ENCODE measurements around the gene FTO. TPM values are rescaled to one million over a fixed set of nuclear protein-coding genes. Genes with fewer than 3 reads are reported as not detected.

The FTO gene
- total and polyA plus RNA-seq, 2 of the 13 experiments (the other 11 are each of a cell fraction or from before 2014, with no cell fraction given), result 41.6 to 55.8 TPM

DNA sequence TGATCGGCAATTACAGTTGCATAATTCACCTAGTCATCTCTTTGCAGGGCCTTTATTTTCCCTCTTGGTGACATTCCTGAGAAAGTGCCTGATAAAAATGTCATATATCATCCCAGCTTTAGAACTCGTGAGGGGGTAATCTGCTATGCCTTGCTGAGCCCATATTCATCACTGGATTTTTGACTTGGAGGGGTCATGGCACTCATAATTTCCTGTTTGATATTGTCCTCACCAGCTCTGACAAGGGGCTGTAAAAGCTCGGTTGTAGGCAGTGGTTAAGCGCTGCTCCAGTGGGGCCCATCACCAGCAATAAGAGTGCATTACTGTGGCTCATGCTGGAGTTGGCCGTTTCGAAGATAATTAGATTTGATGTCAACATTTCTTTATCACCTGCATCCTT is 355.4 kb downstream of the FTO start (continued):
- TF ChIP-seq, protein P1, sequence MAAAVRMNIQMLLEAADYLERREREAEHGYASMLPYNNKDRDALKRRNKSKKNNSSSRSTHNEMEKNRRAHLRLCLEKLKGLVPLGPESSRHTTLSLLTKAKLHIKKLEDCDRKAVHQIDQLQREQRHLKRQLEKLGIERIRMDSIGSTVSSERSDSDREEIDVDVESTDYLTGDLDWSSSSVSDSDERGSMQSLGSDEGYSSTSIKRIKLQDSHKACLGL (CRISPR knock-in tag; IDR thresholded peaks at IDR 0.05), result no peak
- TF ChIP-seq FIP1L1 (IDR thresholded peaks at IDR 0.05; ENCODE audit: borderline replicate concordance, insufficient read depth, low read depth, low read length), result no peak
- TF ChIP-seq, protein P2, sequence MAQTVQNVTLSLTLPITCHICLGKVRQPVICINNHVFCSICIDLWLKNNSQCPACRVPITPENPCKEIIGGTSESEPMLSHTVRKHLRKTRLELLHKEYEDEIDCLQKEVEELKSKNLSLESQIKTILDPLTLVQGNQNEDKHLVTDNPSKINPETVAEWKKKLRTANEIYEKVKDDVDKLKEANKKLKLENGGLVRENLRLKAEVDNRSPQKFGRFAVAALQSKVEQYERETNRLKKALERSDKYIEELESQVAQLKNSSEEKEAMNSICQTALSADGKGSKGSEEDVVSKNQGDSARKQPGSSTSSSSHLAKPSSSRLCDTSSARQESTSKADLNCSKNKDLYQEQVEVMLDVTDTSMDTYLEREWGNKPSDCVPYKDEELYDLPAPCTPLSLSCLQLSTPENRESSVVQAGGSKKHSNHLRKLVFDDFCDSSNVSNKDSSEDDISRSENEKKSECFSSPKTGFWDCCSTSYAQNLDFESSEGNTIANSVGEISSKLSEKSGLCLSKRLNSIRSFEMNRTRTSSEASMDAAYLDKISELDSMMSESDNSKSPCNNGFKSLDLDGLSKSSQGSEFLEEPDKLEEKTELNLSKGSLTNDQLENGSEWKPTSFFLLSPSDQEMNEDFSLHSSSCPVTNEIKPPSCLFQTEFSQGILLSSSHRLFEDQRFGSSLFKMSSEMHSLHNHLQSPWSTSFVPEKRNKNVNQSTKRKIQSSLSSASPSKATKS (CRISPR knock-in tag; IDR thresholded peaks at IDR 0.05), result no peak

DNA sequence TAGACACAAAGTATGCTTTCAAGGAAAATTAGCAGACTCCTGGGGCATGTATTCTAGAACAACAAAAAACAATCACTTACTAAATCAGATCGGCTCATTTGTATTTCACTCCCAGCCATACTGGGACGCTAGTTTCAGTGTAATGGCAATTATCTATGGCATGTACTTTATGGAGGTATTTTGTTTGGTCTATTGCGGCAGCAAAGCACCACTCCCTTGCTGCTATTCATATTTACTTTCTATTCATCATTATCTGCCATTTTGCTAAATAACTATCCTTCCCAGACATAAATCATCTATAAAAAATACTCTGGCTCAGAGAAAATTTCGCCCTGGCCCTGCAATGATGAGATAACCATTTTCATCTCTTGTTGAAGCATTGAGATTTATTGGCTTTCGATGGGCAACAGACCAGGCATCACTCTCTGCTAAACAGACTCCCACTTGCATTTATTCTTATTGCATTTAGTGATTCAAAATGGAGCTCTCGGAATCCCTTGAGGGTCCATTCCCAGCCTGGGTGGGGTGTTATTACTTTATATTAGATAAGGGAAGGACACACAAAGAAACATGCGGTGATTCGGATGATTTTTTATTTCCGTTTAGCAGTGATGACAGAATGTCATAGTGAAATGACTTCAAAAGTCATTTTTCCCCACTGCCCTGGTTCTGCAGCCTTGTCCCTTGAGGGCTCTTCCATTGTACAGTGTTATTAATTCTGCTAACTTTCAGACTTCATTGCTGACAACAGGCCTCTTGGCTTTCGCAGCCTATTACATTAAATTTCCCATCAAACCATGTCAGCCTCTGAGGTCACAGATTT is 356.9 kb downstream of the FTO start:
- Histone ChIP-seq H3K79me2 (ENCODE audit: insufficient read depth, low read length) (no peaks in the 10 kb centered on the region), H4K20me1 (ENCODE audit: insufficient read depth, low read length) (no peaks in the 10 kb centered on the region), H3K27ac (ENCODE audit: extremely low read length, insufficient read depth, low read length) (no peak overlapping the region), H3K4me1 (ENCODE audit: insufficient read depth, low read length) (peaks cover 42% of the 10 kb centered on the region), H3K4me2 (ENCODE audit: low read depth, low read length) (no peak overlapping the region), H2AFZ (ENCODE audit: low read length) (no peak overlapping the region), H3K9ac (ENCODE audit: insufficient read depth, low read depth, low read length) (no peak overlapping the region), H3K36me3 (replicated peaks in 1 of 2; ENCODE audit: control insufficient read depth in 1 of 2, insufficient read depth in 2 of 2, low read length in 2 of 2) (no peaks in the 10 kb centered on the region), H3K27me3 (ENCODE audit: control insufficient read depth in 1 of 2, insufficient read depth in 2 of 2, low read length in 2 of 2) (no peaks in the 10 kb centered on the region), H3K9me3 (ENCODE audit: low read length) (no peaks in the 10 kb centered on the region), H3K4me3 (replicated peaks in 1 of 3; ENCODE audit: insufficient read depth in 1 of 3, low read depth in 2 of 3, low read length in 3 of 3) (no peak overlapping the region)
- 97% methylated on average over 10 of the region's 10 CpGs for WGBS (ENCODE audit: low lambda C conversion rate)
- TF ChIP-seq, protein P3, sequence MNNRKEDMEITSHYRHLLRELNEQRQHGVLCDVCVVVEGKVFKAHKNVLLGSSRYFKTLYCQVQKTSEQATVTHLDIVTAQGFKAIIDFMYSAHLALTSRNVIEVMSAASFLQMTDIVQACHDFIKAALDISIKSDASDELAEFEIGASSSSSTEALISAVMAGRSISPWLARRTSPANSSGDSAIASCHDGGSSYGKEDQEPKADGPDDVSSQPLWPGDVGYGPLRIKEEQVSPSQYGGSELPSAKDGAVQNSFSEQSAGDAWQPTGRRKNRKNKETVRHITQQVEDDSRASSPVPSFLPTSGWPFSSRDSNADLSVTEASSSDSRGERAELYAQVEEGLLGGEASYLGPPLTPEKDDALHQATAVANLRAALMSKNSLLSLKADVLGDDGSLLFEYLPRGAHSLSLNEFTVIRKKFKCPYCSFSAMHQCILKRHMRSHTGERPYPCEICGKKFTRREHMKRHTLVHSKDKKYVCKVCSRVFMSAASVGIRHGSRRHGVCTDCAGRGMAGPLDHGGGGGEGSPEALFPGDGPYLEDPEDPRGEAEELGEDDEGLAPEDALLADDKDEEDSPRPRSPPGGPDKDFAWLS (CRISPR knock-in tag; IDR thresholded peaks at IDR 0.05; ENCODE audit: borderline replicate concordance), result no peak
- no peak for TF ChIP-seq HMGA1 (CRISPR knock-in tag; conservative IDR thresholded peaks at IDR 0.05)
- TF ChIP-seq MAFK (conservative IDR thresholded peaks at IDR 0.05 in 1 of 2, IDR thresholded peaks at IDR 0.05 in 1 of 2; ENCODE audit: low read length in 2 of 2), result no peak
- TF ChIP-seq RAD51 (IDR thresholded peaks at IDR 0.05; ENCODE audit: borderline replicate concordance), result no peak
- TF ChIP-seq SIX4 (CRISPR knock-in tag; IDR thresholded peaks at IDR 0.05), result no peak
- no peak for TF ChIP-seq CCDC6 (CRISPR knock-in tag; IDR thresholded peaks at IDR 0.05)
- TF ChIP-seq, protein P4, sequence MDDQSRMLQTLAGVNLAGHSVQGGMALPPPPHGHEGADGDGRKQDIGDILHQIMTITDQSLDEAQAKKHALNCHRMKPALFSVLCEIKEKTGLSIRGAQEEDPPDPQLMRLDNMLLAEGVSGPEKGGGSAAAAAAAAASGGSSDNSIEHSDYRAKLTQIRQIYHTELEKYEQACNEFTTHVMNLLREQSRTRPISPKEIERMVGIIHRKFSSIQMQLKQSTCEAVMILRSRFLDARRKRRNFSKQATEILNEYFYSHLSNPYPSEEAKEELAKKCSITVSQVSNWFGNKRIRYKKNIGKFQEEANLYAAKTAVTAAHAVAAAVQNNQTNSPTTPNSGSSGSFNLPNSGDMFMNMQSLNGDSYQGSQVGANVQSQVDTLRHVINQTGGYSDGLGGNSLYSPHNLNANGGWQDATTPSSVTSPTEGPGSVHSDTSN (CRISPR knock-in tag; IDR thresholded peaks at IDR 0.05; ENCODE audit: borderline replicate concordance), result no peak
- BruUV-seq (replicated peaks), result no TSS peak
- ChIA-PET POLR2A (no interaction called here), CTCF (ENCODE audit: low intra/inter-chr PET ratio, low total read pairs) (no interaction called here)
- intact Hi-C loops (cut with micrococcal nuclease; ENCODE audit: unreplicated experiment) (loop anchor here (10.0 kb wide), 1 partner anchor 114 kb away; no protein-coding TSS in a partner anchor), in situ Hi-C loops (cut with HindIII; ENCODE audit: extremely low pct_ligation_motif_present, low pct_unique_long_range_greater_than_20kb) (no loop called here)
- no peak for ATAC-seq
- no peak for FAIRE-seq
- no peak for DNase-seq (ENCODE audit: low spot score)
